Measurements from ENCODE around the gene ANO8.

Gene ANO8

DNA sequence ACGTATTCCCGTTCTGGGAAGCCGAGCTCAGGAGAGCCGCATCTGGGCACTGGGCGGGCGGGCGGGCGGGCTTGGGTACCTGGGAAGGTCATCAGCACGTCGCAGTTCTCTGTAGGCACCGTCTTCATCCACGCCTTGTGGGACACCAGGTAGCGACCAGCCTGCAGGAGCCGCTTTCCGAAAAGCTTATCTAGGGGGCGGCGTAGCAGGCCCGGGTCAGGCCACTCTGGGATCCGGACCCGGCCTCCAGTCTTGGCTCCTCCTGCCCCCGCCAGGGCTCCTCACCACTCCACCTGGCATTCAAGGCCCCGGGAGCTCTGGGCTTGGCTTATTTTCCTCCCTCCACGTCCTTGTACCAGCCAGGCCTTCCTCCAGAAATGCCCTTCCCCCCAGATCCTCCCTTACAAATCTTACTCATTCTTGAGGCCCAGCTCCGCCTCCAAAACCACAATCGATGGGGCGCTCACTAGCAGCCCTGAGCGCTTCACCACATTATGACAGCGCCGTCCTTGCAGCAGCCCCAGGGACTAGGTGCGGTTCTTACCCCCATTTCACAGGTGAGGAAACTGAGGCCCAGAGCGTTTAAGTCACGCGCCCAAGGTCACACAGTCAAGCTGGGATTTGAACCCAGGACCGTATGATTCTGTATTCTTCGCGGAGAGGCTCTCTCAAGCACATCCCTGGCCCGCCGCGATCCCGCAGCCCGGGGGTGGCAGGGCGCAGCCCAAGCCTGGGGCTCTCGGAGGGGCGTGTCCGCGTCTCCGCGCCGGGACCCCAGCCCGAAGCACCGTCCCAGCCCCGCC lies 843 bp downstream of the ANO8 start:
- peaks cover 2% of the 10 kb centered on the region; the same call in 1 of the 2 replicates for H3K4me1 ChIP-seq (ENCODE audit: insufficient read depth, low read length)

GRCh38 chr19:17332677-17333581 lies 1.7 kb downstream of the ANO8 start:
- Histone ChIP-seq H3K9me3 (ENCODE audit: insufficient read depth, low read depth, low read length) (no peaks in the 10 kb centered on the region), H3K27ac (ENCODE audit: low read length) (no peak overlapping the region), H3K9ac (ENCODE audit: low read depth, low read length) (no peak overlapping the region), H3K27me3 (ENCODE audit: insufficient read depth, low read length) (peaks cover 5% of the 10 kb centered on the region; the same call in 1 of the 2 replicates), H3K36me3 (ENCODE audit: insufficient read depth, low read depth, low read length) (no peaks in the 10 kb centered on the region), H3K4me1 (ENCODE audit: insufficient read depth, low read length) (0 out of 2 replicates have a peak, but pooled peaks cover 2% of the 10 kb centered on the region), H3K4me3 (ENCODE audit: low read length) (no peak overlapping the region)

More for the DNA sequence above, 843 bp downstream of the ANO8 start:
- peak overlapping the region; percentile 78 for H3K4me3 ChIP-seq (ENCODE audit: low read length)
- H3K36me3 ChIP-seq (ENCODE audit: insufficient read depth, low read depth, low read length), result no peaks in the 10 kb centered on the region
- no peaks in the 10 kb centered on the region for H3K9me3 ChIP-seq (ENCODE audit: insufficient read depth, low read depth, low read length)
- H3K27ac ChIP-seq (ENCODE audit: low read length), result no peak overlapping the region
- H3K27me3 ChIP-seq (ENCODE audit: insufficient read depth, low read length), result peaks cover 5% of the 10 kb centered on the region; the same call in 1 of the 2 replicates
- H3K9ac ChIP-seq (ENCODE audit: low read depth, low read length), result peak overlapping the region; percentile 88; the same call in 1 of the 2 replicates

GRCh38 chr19:17332360-17332676 lies 2.3 kb downstream of the ANO8 start:
- Histone ChIP-seq H3K27ac (ENCODE audit: low read length) (no peak overlapping the region), H3K9ac (ENCODE audit: low read depth, low read length) (no peak overlapping the region), H3K9me3 (ENCODE audit: insufficient read depth, low read depth, low read length) (no peaks in the 10 kb centered on the region), H3K27me3 (ENCODE audit: insufficient read depth, low read length) (peaks cover 5% of the 10 kb centered on the region; the same call in 1 of the 2 replicates), H3K36me3 (ENCODE audit: insufficient read depth, low read depth, low read length) (no peaks in the 10 kb centered on the region), H3K4me3 (ENCODE audit: low read length) (no peak overlapping the region), H3K4me1 (ENCODE audit: insufficient read depth, low read length) (0 out of 2 replicates have a peak, but pooled peaks cover 2% of the 10 kb centered on the region)

- H3K9ac ChIP-seq (ENCODE audit: low read depth, low read length), result no peak overlapping the region
- peaks cover 8% of the 10 kb centered on the region; the same call in 1 of the 2 replicates for H3K36me3 ChIP-seq (ENCODE audit: insufficient read depth, low read depth, low read length)
- H3K4me1 ChIP-seq (ENCODE audit: insufficient read depth, low read length), result 0 out of 2 replicates have a peak, but pooled peaks cover 2% of the 10 kb centered on the region
- no peak overlapping the region for H3K4me3 ChIP-seq (ENCODE audit: low read length)
- H3K27ac ChIP-seq (ENCODE audit: low read length), result no peak overlapping the region
- no peaks in the 10 kb centered on the region for H3K9me3 ChIP-seq (ENCODE audit: insufficient read depth, low read depth, low read length)
- peaks cover 5% of the 10 kb centered on the region; the same call in 1 of the 2 replicates for H3K27me3 ChIP-seq (ENCODE audit: insufficient read depth, low read length)
Observed at GRCh38 chr19:17331045-17331558, 3.6 kb downstream of the ANO8 start.

DNA sequence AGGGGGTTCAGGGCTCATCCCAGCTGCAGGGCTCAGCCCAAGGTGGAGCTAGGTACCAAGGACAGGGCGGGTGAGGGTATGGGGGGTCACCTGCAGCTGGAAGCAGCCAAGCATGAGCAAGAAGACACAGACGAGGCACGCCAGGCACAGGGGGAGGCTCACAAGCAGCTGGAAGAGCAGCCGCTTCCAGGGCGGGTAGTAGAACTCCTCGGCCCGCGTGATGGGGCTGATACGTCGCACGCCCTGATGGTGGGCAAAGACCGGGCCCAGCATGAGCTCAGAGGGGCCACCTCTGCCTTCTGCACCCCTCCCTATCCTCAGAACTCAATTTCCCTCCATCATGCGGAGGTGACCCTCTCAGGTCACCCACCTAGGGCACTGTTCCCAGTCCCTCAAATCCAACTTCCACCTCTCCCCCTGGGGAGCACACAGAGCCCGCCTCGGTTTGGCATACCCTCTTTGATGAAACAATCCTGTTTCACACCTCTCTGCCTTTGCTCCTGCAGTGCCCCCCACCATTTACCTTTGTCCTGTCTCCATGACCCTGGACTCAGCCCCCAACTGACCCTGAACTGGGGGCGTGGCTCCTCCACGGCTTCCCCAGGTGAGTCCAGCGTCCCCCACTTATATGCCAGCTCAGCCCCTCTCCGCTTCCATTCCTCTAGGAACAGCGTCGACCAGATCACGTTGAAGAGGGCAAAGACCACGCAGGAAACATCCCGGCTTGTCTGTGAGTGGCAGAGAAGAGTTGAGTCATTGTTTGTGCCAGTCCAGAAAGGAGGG lies 4.2 kb downstream of the ANO8 start:
- H3K36me3 ChIP-seq (ENCODE audit: insufficient read depth, low read depth, low read length), result peaks cover 8% of the 10 kb centered on the region; the same call in 1 of the 2 replicates
- H3K4me3 ChIP-seq (ENCODE audit: low read length), result no peak overlapping the region
- no peaks in the 10 kb centered on the region for H3K9me3 ChIP-seq (ENCODE audit: insufficient read depth, low read depth, low read length)
- peaks cover 5% of the 10 kb centered on the region; the same call in 1 of the 2 replicates for H3K27me3 ChIP-seq (ENCODE audit: insufficient read depth, low read length)
- no peak overlapping the region for H3K27ac ChIP-seq (ENCODE audit: low read length)
- no peak overlapping the region for H3K9ac ChIP-seq (ENCODE audit: low read depth, low read length)
- H3K4me1 ChIP-seq (ENCODE audit: insufficient read depth, low read length), result 0 out of 2 replicates have a peak, but pooled peaks cover 2% of the 10 kb centered on the region

- Histone ChIP-seq H3K9ac (ENCODE audit: low read depth, low read length) (no peak overlapping the region), H3K27ac (ENCODE audit: low read length) (no peak overlapping the region), H3K36me3 (ENCODE audit: insufficient read depth, low read depth, low read length) (peaks cover 15% of the 10 kb centered on the region; the same call in 1 of the 2 replicates), H3K27me3 (ENCODE audit: insufficient read depth, low read length) (peaks cover 5% of the 10 kb centered on the region; the same call in 1 of the 2 replicates), H3K4me1 (ENCODE audit: insufficient read depth, low read length) (0 out of 2 replicates have a peak, but pooled peaks cover 2% of the 10 kb centered on the region), H3K9me3 (ENCODE audit: insufficient read depth, low read depth, low read length) (no peaks in the 10 kb centered on the region), H3K4me3 (ENCODE audit: low read length) (no peak overlapping the region)
Observed at GRCh38 chr19:17329366-17330261, 5.0 kb downstream of the ANO8 start.

DNA sequence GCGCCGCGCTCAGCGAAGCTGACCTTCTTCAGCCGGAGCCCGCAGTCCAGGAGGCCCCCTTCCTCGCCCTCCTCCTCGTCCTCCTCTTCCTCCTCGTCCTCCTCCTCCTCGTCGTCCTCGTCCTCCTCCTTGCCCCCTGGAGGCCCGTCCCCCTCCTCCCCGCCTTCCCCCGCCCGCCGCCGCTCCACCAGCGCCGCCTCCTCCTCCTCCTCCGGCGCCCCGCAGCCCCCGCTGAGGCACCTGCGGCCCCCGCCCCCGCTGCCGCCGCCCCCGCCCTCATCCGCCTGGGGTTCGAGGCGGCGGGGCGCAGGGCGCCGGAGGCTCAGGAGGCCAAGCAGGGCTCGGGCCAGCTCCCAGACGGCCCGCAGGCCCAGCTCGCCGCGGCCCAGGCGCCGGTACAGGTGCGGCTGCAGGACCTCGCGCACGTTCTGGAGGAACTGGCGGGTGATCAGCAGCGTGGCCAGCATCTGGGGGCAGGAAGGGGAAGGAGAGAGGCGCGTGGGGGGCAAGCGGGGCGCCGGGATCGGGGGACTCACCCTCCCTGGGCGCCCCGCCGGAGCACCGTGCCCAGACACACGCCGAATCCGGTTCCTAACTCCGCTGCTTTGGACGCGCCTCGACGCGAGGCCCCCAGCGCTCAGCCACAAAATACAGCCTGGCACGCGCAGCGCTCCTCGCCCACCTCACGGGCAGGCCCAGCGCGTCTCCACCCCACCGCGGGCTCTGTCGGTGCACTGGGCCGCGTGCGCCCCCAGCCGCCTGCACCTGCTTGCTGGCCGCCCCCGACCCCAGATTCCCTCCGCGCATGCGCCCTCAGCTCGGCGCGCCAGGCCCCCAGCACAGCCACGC lies 5.9 kb downstream of the ANO8 start:
- Histone ChIP-seq H3K4me3 (ENCODE audit: low read length) (peak overlapping the region; percentile 70), H3K27ac (ENCODE audit: low read length) (no peak overlapping the region), H3K27me3 (ENCODE audit: insufficient read depth, low read length) (peaks cover 5% of the 10 kb centered on the region; the same call in 1 of the 2 replicates), H3K9ac (ENCODE audit: low read depth, low read length) (peak overlapping the region; percentile 76; the same call in 1 of the 2 replicates), H3K36me3 (ENCODE audit: insufficient read depth, low read depth, low read length) (peaks cover 15% of the 10 kb centered on the region; the same call in 1 of the 2 replicates), H3K9me3 (ENCODE audit: insufficient read depth, low read depth, low read length) (no peaks in the 10 kb centered on the region), H3K4me1 (ENCODE audit: insufficient read depth, low read length) (0 out of 2 replicates have a peak, but pooled peaks cover under 1% of the 10 kb centered on the region)

DNA sequence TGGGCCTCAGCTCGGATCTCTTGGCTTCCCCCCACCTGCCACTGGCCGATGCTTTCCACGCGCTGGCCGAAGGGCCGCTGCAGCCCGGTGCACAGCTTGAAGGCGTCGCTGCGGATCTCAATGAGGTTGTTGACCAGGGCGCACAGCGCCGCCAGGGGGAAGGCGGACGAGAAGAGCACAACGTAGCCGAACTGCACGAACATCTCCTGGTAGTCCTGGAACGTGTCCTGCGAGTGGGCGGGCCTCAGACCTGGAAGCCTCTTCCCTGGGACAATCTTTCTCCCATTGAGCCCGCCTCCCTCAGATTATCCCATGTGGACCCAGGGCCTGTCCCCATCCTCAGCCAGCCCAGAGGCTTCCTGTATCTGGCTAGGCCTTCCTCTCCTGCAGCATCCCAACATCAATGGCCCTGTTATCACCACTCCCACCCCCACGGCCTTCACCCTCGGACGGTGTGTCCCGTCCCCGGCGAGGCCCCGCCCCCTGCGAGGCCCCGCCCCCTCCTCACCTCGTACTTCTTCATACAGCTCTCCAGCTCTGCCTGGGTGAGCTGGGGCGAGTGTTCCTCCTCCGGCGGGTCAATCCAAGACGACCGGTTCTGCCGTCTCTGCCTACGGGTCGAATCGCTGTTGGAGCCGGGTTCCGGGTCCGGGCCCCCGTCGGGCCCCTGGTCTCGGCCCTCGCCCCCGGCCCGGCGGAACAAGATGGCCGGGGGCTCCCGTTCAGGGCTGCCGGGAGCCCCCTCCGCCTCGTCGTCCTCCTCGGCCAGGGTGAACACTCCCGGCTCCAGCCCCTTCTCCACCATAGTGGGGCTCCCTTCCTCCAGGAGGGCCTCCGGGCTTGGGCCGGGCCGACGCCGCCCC lies 6.8 kb downstream of the ANO8 start:
- H3K4me1 ChIP-seq (ENCODE audit: insufficient read depth, low read length), result no peaks in the 10 kb centered on the region
- peak overlapping the region; percentile 2 for H3K27ac ChIP-seq (ENCODE audit: low read length)
- no peaks in the 10 kb centered on the region for H3K9me3 ChIP-seq (ENCODE audit: insufficient read depth, low read depth, low read length)
- peaks cover 15% of the 10 kb centered on the region; the same call in 1 of the 2 replicates for H3K36me3 ChIP-seq (ENCODE audit: insufficient read depth, low read depth, low read length)
- H3K9ac ChIP-seq (ENCODE audit: low read depth, low read length), result peak overlapping the region; percentile 76; the same call in 1 of the 2 replicates
- H3K4me3 ChIP-seq (ENCODE audit: low read length), result peak overlapping the region; percentile 70
- peaks cover 5% of the 10 kb centered on the region; the same call in 1 of the 2 replicates for H3K27me3 ChIP-seq (ENCODE audit: insufficient read depth, low read length)

All from iPS-20b (cell line).